Stomach (tissue), 9 donors: Measurements from ENCODE around the gene SYT8. TPM values are rescaled to one million over a fixed set of nuclear protein-coding genes. Genes with fewer than 3 reads are reported as not detected.

Experiments
- DNase-seq, 2 donors: peaks; one replicate each; pipeline versions ENCODE4 v3.0.0 to v3.0.0-alpha.2; 2013 to 2019
- H3K27ac ChIP-seq, 5 donors: fragments of 200-600 bp in 4 of 5; sonication (generic) in 4 of 5; one replicate each; pipeline ENCODE4 v1.5.1; 2013 to 2019; ENCODE audit warnings: mild to moderate bottlenecking in 1 of 5, moderate library complexity in 1 of 5
- H3K27me3 ChIP-seq, 3 donors: fragments of 200-600 bp; sonication (generic); one replicate each; pipeline ENCODE4 v1.5.1; 2017 to 2019; ENCODE audit warnings: mixed run types in 1 of 3
- H3K36me3 ChIP-seq, 4 donors: fragments of 200-600 bp; sonication (generic); 1 replicate in 3 of 4; 2 replicates in 1 of 4; pipeline ENCODE4 v1.5.1; 2016 to 2019
- H3K4me1 ChIP-seq, 4 donors: fragments of 200-600 bp; sonication (generic); one replicate each; pipeline ENCODE4 v1.5.1; 2016 to 2019
- H3K4me3 ChIP-seq, 4 donors: fragments of 200-600 bp; sonication (generic) in 3 of 4; one replicate each; pipeline ENCODE4 v1.5.1; 2016 to 2019; ENCODE audit warnings: mild to moderate bottlenecking in 1 of 4
- H3K9me3 ChIP-seq, 4 donors: fragments of 200-600 bp; sonication (generic); one replicate each; pipeline ENCODE4 v1.5.1; 2016 to 2019
- CTCF ChIP-seq, 7 experiments: fragments of 450-650 bp in 4 of 7; fragments of 200-600 bp in 3 of 7; sonication (generic) in 3 of 7; IDR thresholded peaks; one replicate each; pipeline ENCODE4 v1.5.1; 2016 to 2019; ENCODE audit warnings: antibody characterized with exemption in 7 of 7, control low read depth in 2 of 7, mild to moderate bottlenecking in 1 of 7
- EP300 ChIP-seq: sonication (generic); formaldehyde crosslinking; IDR thresholded peaks from one replicate; pipeline ENCODE4 v1.6.1; 2017; ENCODE audit warnings: antibody characterized with exemption
- POLR2A ChIP-seq, 4 donors: fragments of 450-650 bp; IDR thresholded peaks; one replicate each; pipeline ENCODE4 v1.6.1; 2016; ENCODE audit warnings: antibody characterized with exemption in 4 of 4, control low read depth in 2 of 4, mild to moderate bottlenecking in 1 of 4, moderate library complexity in 1 of 4
- POLR2AphosphoS5 ChIP-seq, 3 donors: sonication (generic); formaldehyde crosslinking; IDR thresholded peaks; one replicate each; pipeline ENCODE4 v1.6.1; 2016; ENCODE audit warnings: antibody characterized with exemption in 3 of 3
- WGBS, 5 donors: extraction: QIAGEN DNeasy Blood & Tissue Kit in 3 of 5; methylation state at CpG; one replicate each; pipeline versions ENCODE4 v1.1.5 to v1.1.7; 2013 to 2018; 5-methylcytosine and 5-hydroxymethylcytosine counted together
- intact Hi-C: fragments of 100-400 bp; cut with DNase I; formaldehyde crosslinking; loops from one replicate; pipeline ENCODE4 v1.15.1; 2023; ENCODE audit warnings: low total_unique reads
- polyA plus RNA-seq, 3 donors: library from polyadenylated mRNA; stranded (reverse); fragments of 200-250 nt; gene quantifications; one replicate each; pipeline ENCODE4 v1.2.3, GENCODE V29; 2013
- total RNA-seq, 5 donors: library from RNA; depleted of rRNA; stranded (reverse); fragments of >200 nt; gene quantifications; one replicate each; pipeline versions ENCODE4 v1.1.0 to v1.2.3, GENCODE V29; 2014 to 2016
- donor health status: healthy with polysubstance abuse.
- donor health status: Bipolar disorder and iron deficiency.
- donor health status: healthy.

Gene SYT8
- total and polyA plus RNA-seq, 8 donors: 0.72 to 77.3 (median 2.7) TPM

DNA sequence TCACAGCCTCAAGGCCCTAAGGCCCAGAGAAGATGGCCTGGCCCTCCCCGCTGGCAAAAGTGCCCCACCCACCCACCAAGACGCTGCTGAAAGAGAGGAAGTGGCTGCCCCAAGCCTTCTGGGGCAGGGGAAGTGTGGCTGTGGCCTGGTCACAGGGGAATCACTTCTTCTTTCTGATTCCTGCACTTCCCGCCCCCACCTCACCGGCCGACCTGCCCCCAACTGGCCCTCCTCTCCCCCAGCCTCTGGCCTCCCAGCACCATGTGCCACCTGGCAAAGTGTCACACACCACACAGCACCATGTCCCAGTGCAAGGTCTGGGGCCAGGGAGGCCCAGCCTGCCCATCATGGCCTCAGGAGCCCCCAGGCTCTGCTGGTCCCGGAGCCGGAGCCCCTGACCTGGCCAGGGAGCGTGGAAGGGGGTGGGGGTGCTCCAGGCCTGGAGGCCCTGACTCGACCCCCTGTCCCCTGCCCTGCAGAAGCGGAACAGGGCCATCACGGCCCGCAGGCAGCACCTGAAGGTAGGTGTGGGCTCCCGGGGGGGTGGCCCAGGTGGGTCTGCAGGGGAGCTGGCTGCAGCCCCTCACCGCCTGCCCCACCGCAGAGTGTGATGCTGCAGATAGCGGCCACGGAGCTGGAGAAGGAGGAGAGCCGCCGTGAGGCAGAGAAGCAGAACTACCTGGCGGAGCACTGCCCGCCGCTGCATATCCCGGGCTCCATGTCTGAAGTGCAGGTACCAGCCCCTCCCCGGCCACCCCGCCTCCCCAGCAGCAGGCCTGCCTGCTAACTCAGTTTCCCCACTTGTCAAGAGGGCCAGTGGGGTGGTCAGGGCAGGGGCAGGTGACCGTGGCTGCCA is 5.4 kb downstream of the SYT8 start:
- intact Hi-C loops: no loop called here
- no peaks in the 10 kb centered on the region for H3K36me3 ChIP-seq
- WGBS, 5 donors: 69 to 86% (median 76%) methylated on average over 13 to 26 of the region's 26 CpGs
- peaks cover 0 to 1% (median 0%) of the 10 kb centered on the region in 3 donors for H3K27me3 ChIP-seq
- no peak for TF ChIP-seq CTCF (IDR thresholded peaks at IDR 0.05)
- TF ChIP-seq POLR2AphosphoS5 (IDR thresholded peaks at IDR 0.05): no peak
- TF ChIP-seq EP300: no peak
- TF ChIP-seq POLR2A (IDR thresholded peaks at IDR 0.05): no peak
- H3K27ac ChIP-seq: peak overlapping the region in 3 of 5 donors; percentile 51 to 84 (median 74)
- peak overlapping the region in 2 of 4 donors; percentile 19 for H3K4me3 ChIP-seq
- peaks cover 0 to 51% (median 16%) of the 10 kb centered on the region in 4 donors for H3K4me1 ChIP-seq
- no peaks in the 10 kb centered on the region for H3K9me3 ChIP-seq
- peak; percentile 46 to 58 for DNase-seq

- H3K4me1 ChIP-seq: peaks cover 0 to 59% (median 15%) of the 10 kb centered on the region in 4 donors
- H3K27ac ChIP-seq: peak overlapping the region in 1 of 5 donors; percentile 84
- no peaks in the 10 kb centered on the region for H3K9me3 ChIP-seq
Measured at GRCh38 chr11:1840780-1841480, 6.1 kb downstream of the SYT8 start.

GRCh38 chr11:1841511-1842148 is 6.8 kb downstream of the SYT8 start:
- 86 to 94% (median 87%) methylated on average over 15 to 19 of the region's 19 CpGs for WGBS, 5 donors
- DNase-seq: no peak
- H3K27ac ChIP-seq: no peak overlapping the region
- no peak overlapping the region for H3K4me3 ChIP-seq
- intact Hi-C loops: no loop called here
- no peaks in the 10 kb centered on the region for H3K27me3 ChIP-seq
- no peaks in the 10 kb centered on the region for H3K36me3 ChIP-seq
- no peaks in the 10 kb centered on the region for H3K9me3 ChIP-seq
- no peak for TF ChIP-seq CTCF (IDR thresholded peaks at IDR 0.05)
- no peak for TF ChIP-seq POLR2A (IDR thresholded peaks at IDR 0.05)
- no peak for TF ChIP-seq POLR2AphosphoS5 (IDR thresholded peaks at IDR 0.05)
- TF ChIP-seq EP300: no peak
- H3K4me1 ChIP-seq: peaks cover 0 to 59% (median 15%) of the 10 kb centered on the region in 4 donors

More at GRCh38 chr11:1840780-1841480, 6.1 kb downstream of the SYT8 start:
- Histone ChIP-seq H3K27me3 (no peaks in the 10 kb centered on the region), H3K4me3 (no peak overlapping the region), H3K36me3 (no peaks in the 10 kb centered on the region)
- no peak for TF ChIP-seq EP300
- TF ChIP-seq POLR2A (IDR thresholded peaks at IDR 0.05): no peak
- TF ChIP-seq POLR2AphosphoS5 (IDR thresholded peaks at IDR 0.05): no peak
- no peak for TF ChIP-seq CTCF (IDR thresholded peaks at IDR 0.05)
- intact Hi-C loops: no loop called here
- WGBS, 5 donors: 89 to 92% (median 91%) methylated on average over 24 to 37 of the region's 37 CpGs
- no peak for DNase-seq
